Measurements from ENCODE around the gene UBE2Z.
"Not testable (repeated sequence)": the region's sequence is repeated elsewhere in the genome, so short reads cannot be mapped to it uniquely, and the experiment has no call there.

The UBE2Z gene

GRCh38 chr17:48908047-48908843, at the start of gene UBE2Z:
UBE2Z (plus strand) TSS chr17:48908407; CDS start chr17:48908504, 97 bp downstream.
- DNase-seq (ENCODE audit: low spot score) = peak; percentile 97

- DNase-seq (ENCODE audit: low spot score) = no peak
These were observed 48.2 kb upstream of the UBE2Z start for GRCh38 chr17:48860034-48860433.

GRCh38 chr17:48860456-48860855, 47.8 kb upstream of the UBE2Z start:
- DNase-seq (ENCODE audit: low spot score) = no peak

- DNase-seq (ENCODE audit: low spot score) = no peak
These were observed 39.2 kb upstream of the UBE2Z start for GRCh38 chr17:48868916-48869500.

- no peak for DNase-seq (ENCODE audit: low spot score)
These were observed 38.3 kb upstream of the UBE2Z start for GRCh38 chr17:48869821-48870318.

- no peak for DNase-seq (ENCODE audit: low spot score)
These were observed 37.1 kb upstream of the UBE2Z start for GRCh38 chr17:48871035-48871550.

GRCh38 chr17:48871551-48872351, 36.5 kb upstream of the UBE2Z start:
- DNase-seq (ENCODE audit: low spot score) = no peak

- not testable (repeated sequence) for DNase-seq (ENCODE audit: low spot score)
These were observed 35.8 kb upstream of the UBE2Z start for GRCh38 chr17:48872409-48872808.

GRCh38 chr17:48873209-48873608, 35.0 kb upstream of the UBE2Z start:
- no peak for DNase-seq (ENCODE audit: low spot score)

GRCh38 chr17:48873696-48874443, 34.3 kb upstream of the UBE2Z start:
- DNase-seq (ENCODE audit: low spot score) = no peak

- DNase-seq (ENCODE audit: low spot score) = peak; percentile 73
These were observed 29.0 kb upstream of the UBE2Z start for GRCh38 chr17:48878920-48879898.

GRCh38 chr17:48882272-48882671, 25.9 kb upstream of the UBE2Z start:
- no peak for DNase-seq (ENCODE audit: low spot score)

- DNase-seq (ENCODE audit: low spot score) = no peak
These were observed 25.0 kb upstream of the UBE2Z start for GRCh38 chr17:48883171-48883570.

- DNase-seq (ENCODE audit: low spot score) = no peak
These were observed 18.1 kb upstream of the UBE2Z start for GRCh38 chr17:48890086-48890485.

- DNase-seq (ENCODE audit: low spot score) = no peak
These were observed 15.1 kb upstream of the UBE2Z start for GRCh38 chr17:48892940-48893645.

- DNase-seq (ENCODE audit: low spot score) = no peak
These were observed 14.3 kb upstream of the UBE2Z start for GRCh38 chr17:48893646-48894508.

GRCh38 chr17:48894886-48895285, 13.3 kb upstream of the UBE2Z start:
- no peak for DNase-seq (ENCODE audit: low spot score)

- DNase-seq (ENCODE audit: low spot score) = no peak
These were observed 7.0 kb upstream of the UBE2Z start for GRCh38 chr17:48901241-48901640.

GRCh38 chr17:48903401-48903800, 4.8 kb upstream of the UBE2Z start:
- no peak for DNase-seq (ENCODE audit: low spot score)
